ENCODE results near the gene TUBB. TPM values are rescaled to one million over a fixed set of nuclear protein-coding genes. Genes with fewer than 3 reads are reported as not detected.
A peak's percentile ranks its signal among the peaks of the same experiment; 100 is the strongest.

Gene TUBB
- total and polyA plus RNA-seq, 9 of the 15 experiments (the other 6 are each of a cell fraction or from before 2014, with no cell fraction given) = 971 to 2,870 (median 1,478) TPM

GRCh38 chr6:30687659-30688431 is 32.3 kb upstream of the TUBB start (continued):
- TF ChIP-seq RREB1 (CRISPR knock-in tag; IDR thresholded peaks at IDR 0.05) = no peak
- TF ChIP-seq NFRKB (IDR thresholded peaks at IDR 0.05; ENCODE audit: low read depth) = no peak
- TF ChIP-seq SMARCE1 (IDR thresholded peaks at IDR 0.05) = no peak
- no peak for TF ChIP-seq RHOXF2B (CRISPR knock-in tag; conservative IDR thresholded peaks at IDR 0.05)
- TF ChIP-seq ZNF324 (CRISPR knock-in tag; IDR thresholded peaks at IDR 0.05) = no peak
- no peak for TF ChIP-seq SAP30 (IDR thresholded peaks at IDR 0.05; ENCODE audit: borderline replicate concordance, insufficient read depth, low read depth, low read length, poor library complexity, severe bottlenecking)
- TF ChIP-seq RBBP5 (IDR thresholded peaks at IDR 0.05; ENCODE audit: borderline replicate concordance, insufficient read depth, low read length, poor library complexity, severe bottlenecking) = peak; percentile 20
- no peak for TF ChIP-seq YBX1 (IDR thresholded peaks at IDR 0.05)
- TF ChIP-seq ZNF217 (CRISPR knock-in tag; IDR thresholded peaks at IDR 0.05) = no peak
- no peak for TF ChIP-seq COPS2 (conservative IDR thresholded peaks at IDR 0.05)
- 0 out of 2 replicates have a peak, but pooled peaks have one; percentile 40 for TF ChIP-seq THAP7 (CRISPR knock-in tag; IDR thresholded peaks at IDR 0.05)
- TF ChIP-seq ZNF436 (CRISPR knock-in tag; IDR thresholded peaks at IDR 0.05) = no peak
- no peak for TF ChIP-seq ATF4 (CRISPR knock-in tag; IDR thresholded peaks at IDR 0.05)
- no peak; the same call in 1 of the 2 replicates for TF ChIP-seq TCF7 (IDR thresholded peaks at IDR 0.05; ENCODE audit: borderline replicate concordance)
- no peak for TF ChIP-seq MXI1 (IDR thresholded peaks at IDR 0.05; ENCODE audit: low read depth, low read length)
- TF ChIP-seq RUNX1 (IDR thresholded peaks at IDR 0.05; ENCODE audit: low read depth) = no peak
- TF ChIP-seq CHCHD3 (CRISPR knock-in tag; IDR thresholded peaks at IDR 0.05) = no peak
- no peak for TF ChIP-seq KDM2B (CRISPR knock-in tag; IDR thresholded peaks at IDR 0.05)
- no peak for TF ChIP-seq CREB5 (CRISPR knock-in tag; IDR thresholded peaks at IDR 0.05)
- TF ChIP-seq ZNF589 (CRISPR knock-in tag; IDR thresholded peaks at IDR 0.05; ENCODE audit: low read depth) = no peak; the same call in 1 of the 2 replicates
- TF ChIP-seq TCFL5 (CRISPR knock-in tag; conservative IDR thresholded peaks at IDR 0.05) = no peak

Measured in K562 (cell line).